H9 (cell line): Measurements from ENCODE around the gene GMNC. TPM values are rescaled to one million over a fixed set of nuclear protein-coding genes. Genes with fewer than 3 reads are reported as not detected.
A peak's percentile ranks its signal among the peaks of the same experiment; 100 is the strongest.

Experiments
- DNase-seq: peaks from one replicate; pipeline ENCODE4 v3.0.0-alpha.2; 2017
- H2AFZ ChIP-seq: one replicate; pipeline ENCODE4 v1.6.1; 2013; ENCODE audit warnings: mild to moderate bottlenecking, low read length, control low read depth, moderate library complexity
- H2AK5ac ChIP-seq: 2 replicates; pipeline ENCODE4 v1.6.1; 2013; ENCODE audit warnings: low read length, control low read depth, mixed read lengths; ENCODE audit not compliant: insufficient read length
- H2BK120ac ChIP-seq: one replicate; pipeline ENCODE4 v1.6.1; 2013; ENCODE audit warnings: low read depth, mild to moderate bottlenecking, low read length, control low read depth, inconsistent platforms; ENCODE audit not compliant: poor library complexity, severe bottlenecking
- H2BK12ac ChIP-seq: 2 replicates; pipeline ENCODE4 v1.6.1; 2013; ENCODE audit warnings: low read length, control low read depth, mixed read lengths, low read depth; ENCODE audit not compliant: insufficient read length
- H2BK15ac ChIP-seq: 2 replicates; pipeline ENCODE4 v1.6.1; 2013; ENCODE audit warnings: low read depth, low read length, control low read depth
- H2BK20ac ChIP-seq: one replicate; pipeline ENCODE4 v1.6.1; 2013; ENCODE audit warnings: low read depth, mild to moderate bottlenecking, low read length, control low read depth, inconsistent platforms; ENCODE audit not compliant: poor library complexity, severe bottlenecking
- H2BK5ac ChIP-seq: 2 replicates; pipeline ENCODE4 v1.6.1; 2013; ENCODE audit warnings: low read length, control low read depth, mixed read lengths; ENCODE audit not compliant: insufficient read length
- H3K14ac ChIP-seq: 2 replicates; pipeline ENCODE4 v1.6.1; 2013; ENCODE audit warnings: low read length, control low read depth; ENCODE audit not compliant: insufficient read depth
- H3K18ac ChIP-seq: 2 replicates; pipeline ENCODE4 v1.6.1; 2013; ENCODE audit warnings: low read depth, mild to moderate bottlenecking, mixed read lengths, low read length, control low read depth; ENCODE audit not compliant: insufficient read length
- H3K23ac ChIP-seq: 2 replicates; pipeline ENCODE4 v1.6.1; 2013; ENCODE audit warnings: low read length, control low read depth, mixed read lengths, low read depth; ENCODE audit not compliant: insufficient read length
- H3K23me2 ChIP-seq: 2 replicates; pipeline ENCODE4 v1.6.1; 2013; ENCODE audit warnings: low read depth, mild to moderate bottlenecking, mixed read lengths, low read length, control low read depth; ENCODE audit not compliant: insufficient read length, poor library complexity, severe bottlenecking
- H3K27ac ChIP-seq: 2 replicates; pipeline ENCODE4 v1.5.1; 2013; ENCODE audit warnings: low read length, control low read depth, mixed read lengths, low read depth; ENCODE audit not compliant: insufficient read length
- H3K27me3 ChIP-seq: 2 replicates; pipeline ENCODE4 v1.6.1; 2013; ENCODE audit warnings: low read length, control low read depth, inconsistent platforms; ENCODE audit not compliant: insufficient read depth
- H3K4ac ChIP-seq: 2 replicates; pipeline ENCODE4 v1.6.1; 2013; ENCODE audit warnings: low read depth, mild to moderate bottlenecking, control low read depth, inconsistent platforms, low read length, moderate library complexity
- H3K4me1 ChIP-seq: 2 replicates; pipeline ENCODE4 v1.6.1; 2013; ENCODE audit warnings: low read length, control low read depth, inconsistent platforms; ENCODE audit not compliant: insufficient read depth
- H3K4me2 ChIP-seq: 2 replicates; pipeline ENCODE4 v1.6.1; 2013; ENCODE audit warnings: low read length, control low read depth, mixed read lengths; ENCODE audit not compliant: insufficient read length, insufficient read depth
- H3K56ac ChIP-seq: 2 replicates; pipeline ENCODE4 v1.6.1; 2013; ENCODE audit warnings: low read depth, mild to moderate bottlenecking, mixed read lengths, low read length, control low read depth; ENCODE audit not compliant: insufficient read length
- H3K79me1 ChIP-seq: 2 replicates; pipeline ENCODE4 v1.6.1; 2013; ENCODE audit warnings: low read depth, mild to moderate bottlenecking, moderate library complexity, low read length, control low read depth, inconsistent platforms; ENCODE audit not compliant: insufficient read depth, poor library complexity, severe bottlenecking
- H3K79me2 ChIP-seq: 2 replicates; pipeline ENCODE4 v1.6.1; 2013; ENCODE audit warnings: low read length, control low read depth, inconsistent platforms; ENCODE audit not compliant: insufficient read depth
- H3K9ac ChIP-seq: 2 replicates; pipeline ENCODE4 v1.6.1; 2013; ENCODE audit warnings: low read length, control low read depth, mixed read lengths; ENCODE audit not compliant: insufficient read length; ENCODE audit errors: extremely low read depth
- H3K9me3 ChIP-seq: one replicate; pipeline ENCODE4 v1.6.1; 2013; ENCODE audit warnings: low read depth, low read length, inconsistent platforms; ENCODE audit not compliant: control insufficient read depth
- H3T11ph ChIP-seq: one replicate; pipeline ENCODE4 v1.6.1; 2013; ENCODE audit warnings: mild to moderate bottlenecking, low read length, control low read depth, inconsistent platforms
- H4K20me1 ChIP-seq: one replicate; pipeline ENCODE4 v1.6.1; 2013; ENCODE audit not compliant: control insufficient read depth, insufficient read length, insufficient read depth
- H4K5ac ChIP-seq: 2 replicates; pipeline ENCODE4 v1.6.1; 2013; ENCODE audit warnings: low read depth, mild to moderate bottlenecking, mixed read lengths, low read length, control low read depth; ENCODE audit not compliant: insufficient read length
- H4K8ac ChIP-seq: replicated peaks from 2 replicates; pipeline ENCODE4 v1.6.1; 2013; ENCODE audit warnings: low read length, control low read depth, mixed read lengths, low read depth; ENCODE audit not compliant: insufficient read length
- H4K91ac ChIP-seq: 2 replicates; pipeline ENCODE4 v1.6.1; 2013; ENCODE audit warnings: low read depth, mild to moderate bottlenecking, moderate library complexity, mixed read lengths, low read length, control low read depth; ENCODE audit not compliant: insufficient read length
- H3K27ac Mint-ChIP-seq, 3 experiments: 2 replicates in 2 of 3; 3 replicates in 1 of 3; pipeline ENCODE4 v1.8.0; 2020 to 2021; ENCODE audit warnings: mixed read lengths in 3 of 3, mild to moderate bottlenecking in 1 of 3, moderate library complexity in 1 of 3
- H3K27me3 Mint-ChIP-seq: 2 replicates; pipeline ENCODE4 v1.8.0; 2021; ENCODE audit warnings: low read depth, mild to moderate bottlenecking, moderate library complexity, mixed read lengths
- H3K36me3 Mint-ChIP-seq, 3 experiments: 2 replicates in 2 of 3; 3 replicates in 1 of 3; pipeline ENCODE4 v1.8.0; 2020 to 2021; ENCODE audit warnings: low read depth in 3 of 3, mixed read lengths in 3 of 3; ENCODE audit not compliant: insufficient read depth in 1 of 3
- H3K4me1 Mint-ChIP-seq, 2 experiments: 2 replicates each; pipeline ENCODE4 v1.8.0; 2020; ENCODE audit warnings: mixed read lengths in 2 of 2
- H3K4me3 Mint-ChIP-seq, 2 experiments: 2 replicates in 1 of 2; 3 replicates in 1 of 2; pipeline ENCODE4 v1.8.0; 2020 to 2021; ENCODE audit warnings: mild to moderate bottlenecking in 2 of 2, mixed read lengths in 2 of 2, moderate library complexity in 1 of 2
- H3K9me3 Mint-ChIP-seq, 2 experiments: 2 replicates in 1 of 2; 3 replicates in 1 of 2; pipeline ENCODE4 v1.8.0; 2020; ENCODE audit warnings: mild to moderate bottlenecking in 2 of 2, mixed read lengths in 2 of 2, moderate library complexity in 1 of 2
- CTCF ChIP-seq: fragments of 200-600 bp; sonication (generic); conservative IDR thresholded peaks from 3 replicates; pipeline ENCODE4 v1.8.0; 2021; ENCODE audit warnings: antibody characterized with exemption, mild to moderate bottlenecking
- WGBS: extraction: QIAGEN DNeasy Blood & Tissue Kit; methylation state at CpG from one replicate; pipeline ENCODE4 v1.1.7; 2013; ENCODE audit warnings: missing lambda C conversion rate, low lambda C conversion rate, mixed read lengths; ENCODE audit not compliant: insufficient read length; ENCODE audit errors: extremely low coverage; 5-methylcytosine and 5-hydroxymethylcytosine counted together
- total RNA-seq: library from RNA; stranded (reverse); gene quantifications from 2 replicates; pipeline ENCODE4 v1.2.1, GENCODE V29; 2021

GMNC gene
- total RNA-seq, 1 experiment from 2014 or later, result not detected

- no peak overlapping the region for H2BK20ac ChIP-seq
- WGBS, result no CpG with 5 or more reads among the region's 2 CpGs
- no peak overlapping the region for H3T11ph ChIP-seq
- no peak overlapping the region for H2BK120ac ChIP-seq
- no peak overlapping the region for H3K56ac ChIP-seq
- no peaks in the 10 kb centered on the region for H3K27me3 ChIP-seq
- H4K91ac ChIP-seq, result no peak overlapping the region
- peaks cover 0 to 3% of the 10 kb centered on the region in 2 experiments; a peak in 1 of 4 replicates for H3K4me1 Mint-ChIP-seq
- H4K8ac ChIP-seq, result no peak overlapping the region
- H2AK5ac ChIP-seq, result no peak overlapping the region
- H3K79me1 ChIP-seq, result no peaks in the 10 kb centered on the region
- H3K36me3 Mint-ChIP-seq, result no peaks in the 10 kb centered on the region
- no peak overlapping the region for H3K4ac ChIP-seq
- H3K4me1 ChIP-seq, result no peaks in the 10 kb centered on the region
- H4K20me1 ChIP-seq, result no peaks in the 10 kb centered on the region
- H3K23ac ChIP-seq, result no peak overlapping the region
- H3K18ac ChIP-seq, result no peak overlapping the region
- H2BK5ac ChIP-seq, result no peak overlapping the region
- 0 out of 7 replicates have a peak overlapping the region, but pooled peaks of 1 of the 3 experiments have one; percentile 34 for H3K27ac Mint-ChIP-seq
- no peaks in the 10 kb centered on the region for H3K9me3 Mint-ChIP-seq
- no peak overlapping the region for H3K4me2 ChIP-seq
- 0 out of 2 replicates have a peak, but pooled peaks cover 2% of the 10 kb centered on the region for H3K27me3 Mint-ChIP-seq
- H2BK12ac ChIP-seq, result no peak overlapping the region
- H4K5ac ChIP-seq, result no peak overlapping the region
- H3K27ac ChIP-seq, result no peak overlapping the region
- H2BK15ac ChIP-seq, result no peak overlapping the region
- TF ChIP-seq CTCF, result no peak
- H3K14ac ChIP-seq, result no peak overlapping the region
- H3K79me2 ChIP-seq, result no peaks in the 10 kb centered on the region
- H3K9ac ChIP-seq, result no peak overlapping the region
- H3K4me3 Mint-ChIP-seq, result no peak overlapping the region
- H3K23me2 ChIP-seq, result no peaks in the 10 kb centered on the region
- no peak overlapping the region for H2AFZ ChIP-seq
- H3K9me3 ChIP-seq, result no peaks in the 10 kb centered on the region
- no peak for DNase-seq
Observed at GRCh38 chr3:190809351-190809750, 53.1 kb downstream of the GMNC start.
